ENCODE data around the gene DNAH14. TPM values are rescaled to one million over a fixed set of nuclear protein-coding genes. Genes with fewer than 3 reads are reported as not detected.

The DNAH14 gene
- total and polyA plus RNA-seq, 2 of the 8 experiments (the other 6 are each of a cell fraction or from before 2014, with no cell fraction given), result 8.4 to 40.7 TPM

GRCh38 chr1:225418059-225418458 is 488.6 kb downstream of the DNAH14 start:
- CTCF ChIA-PET (ENCODE audit: partially characterized antibody), result interaction anchor here (0.9 to 2.0 kb wide), 3 partner anchors 11 to 15 kb away, joined by 3 to 5 read pairs (median 3); no protein-coding TSS in a partner anchor
- no peak overlapping the region for H3K4me3 ChIP-seq (ENCODE audit: extremely low read depth in 1 of 4, insufficient read depth in 2 of 4, low read depth in 3 of 4, low read length in 4 of 4)

More at GRCh38 chr1:225418059-225418458, 488.6 kb downstream of the DNAH14 start:
- H2BK20ac ChIP-seq (ENCODE audit: low read length), result no peak overlapping the region
- no peak overlapping the region for H3K27ac ChIP-seq (ENCODE audit: low read depth, low read length)
- no peak overlapping the region for H4K5ac ChIP-seq (ENCODE audit: insufficient read length, low read depth, low read length)
- H4K91ac ChIP-seq (replicated peaks; ENCODE audit: insufficient read length, low read length), result no peak overlapping the region
- H2BK120ac ChIP-seq (replicated peaks; ENCODE audit: low read depth, low read length), result no peak overlapping the region
- H3K9ac ChIP-seq (replicated peaks in 1 of 4; ENCODE audit: extremely low read depth in 1 of 4, low read depth in 3 of 4, low read length in 3 of 4), result no peak overlapping the region
- no peaks in the 10 kb centered on the region; the same call in 1 of the 2 replicates for H3K79me1 ChIP-seq (ENCODE audit: low read depth, low read length)
- no peaks in the 10 kb centered on the region for H3K9me3 ChIP-seq (ENCODE audit: insufficient read depth in 2 of 2, low read depth in 1 of 2, low read length in 1 of 2)
- no peak overlapping the region for H3K56ac ChIP-seq (replicated peaks; ENCODE audit: insufficient read length, low read depth, low read length)
- no peak overlapping the region for H4K8ac ChIP-seq (ENCODE audit: extremely low read depth, insufficient read depth, low read length)
- DNase-seq (ENCODE audit: low read depth in 1 of 2, low spot score in 2 of 2) (no peak), FAIRE-seq (no peak)
- no peak overlapping the region for H3K23ac ChIP-seq (ENCODE audit: insufficient read length)
- H3K79me2 ChIP-seq (ENCODE audit: control insufficient read depth in 1 of 2, insufficient read depth in 2 of 2, low read length in 2 of 2), result peaks cover 0 to 18% of the 10 kb centered on the region in 2 experiments; a peak in 3 of 4 replicates
- H3K36me3 ChIP-seq (ENCODE audit: control insufficient read depth in 2 of 4, insufficient read depth in 4 of 4, low read length in 3 of 4), result peaks cover 8 to 35% (median 19%) of the 10 kb centered on the region in 4 experiments; a peak in 7 of 8 replicates
- H3K4me2 ChIP-seq (ENCODE audit: insufficient read depth in 1 of 2, low read depth in 2 of 2, low read length in 2 of 2), result no peak overlapping the region
- no peak overlapping the region for H2BK15ac ChIP-seq (ENCODE audit: low read length)
- no peak overlapping the region for H2AFZ ChIP-seq (ENCODE audit: low read length)
- POLR2A ChIA-PET (ENCODE audit: partially characterized antibody), result interaction anchor here (1.1 to 1.3 kb wide), 2 partner anchors 9 to 17 kb away, joined by 3 to 5 read pairs; partner anchors contain the start of gene LBR
- no peak overlapping the region for H2BK5ac ChIP-seq (ENCODE audit: low read depth, low read length)
- H3K18ac ChIP-seq (ENCODE audit: extremely low read depth, low read length), result no peak overlapping the region
- H2BK12ac ChIP-seq (ENCODE audit: low read depth, low read length), result no peak overlapping the region
- H3K23me2 ChIP-seq (ENCODE audit: low read depth, low read length), result no peaks in the 10 kb centered on the region
- no peak overlapping the region for H3K14ac ChIP-seq (ENCODE audit: insufficient read length)
- 89% methylated on average over 2 of the region's 2 CpGs; no CpG with 5 or more reads in 1 of the 2 experiments for WGBS, 2 experiments (ENCODE audit: extremely low coverage in 1 of 2, insufficient coverage in 1 of 2, insufficient read length in 1 of 2, insufficient replicate concordance in 2 of 2, low coverage in 1 of 2, low lambda C conversion rate in 2 of 2, missing lambda C conversion rate in 1 of 2)
- H2AK5ac ChIP-seq (ENCODE audit: low read depth, low read length), result no peak overlapping the region
- TF ChIP-seq POLR2A (IDR thresholded peaks at IDR 0.05; ENCODE audit: control extremely low read depth in 1 of 2, low read depth in 2 of 2, low read length in 2 of 2) (no peak), TBP (IDR thresholded peaks at IDR 0.05; ENCODE audit: low read depth, low read length) (no peak), SIRT6 (IDR thresholded peaks at IDR 0.05; ENCODE audit: low read length) (no peak), BRCA1 (IDR thresholded peaks at IDR 0.05; ENCODE audit: low read depth, low read length) (no peak), JUN (IDR thresholded peaks at IDR 0.05; ENCODE audit: low read depth, low read length) (no peak), MAX (IDR thresholded peaks at IDR 0.05) (no peak), YY1 (IDR thresholded peaks at IDR 0.05; ENCODE audit: low read depth, low read length) (no peak), HDAC6 (IDR thresholded peaks at IDR 0.05; ENCODE audit: low read depth, low read length) (no peak)
- H3K4me1 ChIP-seq (replicated peaks in 1 of 4; ENCODE audit: control insufficient read depth in 3 of 4, insufficient read depth in 4 of 4, low read length in 3 of 4), result no peaks in the 10 kb centered on the region
- H3K27me3 ChIP-seq (replicated peaks in 1 of 4; ENCODE audit: control insufficient read depth in 3 of 4, extremely low read depth in 1 of 4, insufficient read depth in 3 of 4, low read length in 3 of 4), result no peaks in the 10 kb centered on the region
- peaks cover 0 to 8% of the 10 kb centered on the region in 2 experiments for H4K20me1 ChIP-seq (replicated peaks in 1 of 2; ENCODE audit: control insufficient read depth in 1 of 2, insufficient read depth in 2 of 2, low read length in 2 of 2)
- no peak overlapping the region for H3K4ac ChIP-seq (replicated peaks; ENCODE audit: insufficient read length, low read depth, low read length)

All from H1 (cell line).